SH-SY5Y (cell line): ENCODE measurements around the gene MEMO1.

ENCODE experiments used
- GATA2 ChIP-seq: IDR thresholded peaks from 2 replicates; pipeline ENCODE4 v1.6.1; 2011; ENCODE audit warnings: mild to moderate bottlenecking, low read depth, low read length
- GATA3 ChIP-seq: IDR thresholded peaks from 2 replicates; pipeline ENCODE4 v1.6.1; 2011; ENCODE audit warnings: low read depth, mild to moderate bottlenecking, low read length, moderate library complexity

- TF ChIP-seq GATA3 (no peak), GATA2 (no peak)
These were observed 38.7 kb downstream of the MEMO1 start for GRCh38 chr2:31972059-31972458.
